MCF 10A (cell line): ENCODE data around the gene IL2RA. TPM values are rescaled to one million over a fixed set of nuclear protein-coding genes. Genes with fewer than 3 reads are reported as not detected.
A peak's percentile ranks its signal among the peaks of the same experiment; 100 is the strongest.

ENCODE experiments used
- BruUV-seq: library from RNA; stranded (reverse); fragments of 400-500 nt; replicated peaks from 2 replicates; lab custom pipeline; 2021; lab: Mats Ljungman, UMichigan
- CTCF ChIA-PET: fragments of 300-600 bp; sonication (Branson Sonifier 250); formaldehyde crosslinking; extraction: SDS; loops from one replicate; lab custom pipeline; 2021; ENCODE audit warnings: antibody characterized with exemption, inconsistent platforms; lab: Yijun Ruan, JAX
- POLR2A ChIA-PET: fragments of 300-600, 350-650 bp; sonication (Branson Sonifier 250); formaldehyde crosslinking; extraction: SDS; loops from one replicate; lab custom pipeline; 2020; ENCODE audit warnings: antibody characterized with exemption, inconsistent platforms; lab: Yijun Ruan, JAX
- DNase-seq: peaks from one replicate; pipeline ENCODE4 v3.0.0-alpha.2; 2018; ENCODE audit not compliant: unreplicated experiment
- H3K27ac Mint-ChIP-seq: one replicate; pipeline ENCODE4 v1.8.0; 2022; ENCODE audit warnings: mild to moderate bottlenecking, low read depth, mixed read lengths; ENCODE audit not compliant: unreplicated experiment
- H3K27me3 Mint-ChIP-seq: one replicate; pipeline ENCODE4 v1.8.0; 2022; ENCODE audit warnings: mixed read lengths; ENCODE audit not compliant: insufficient read depth, unreplicated experiment
- H3K36me3 Mint-ChIP-seq: one replicate; pipeline ENCODE4 v1.8.0; 2022; ENCODE audit warnings: mild to moderate bottlenecking, moderate library complexity, mixed read lengths; ENCODE audit not compliant: insufficient read depth, unreplicated experiment
- H3K4me1 Mint-ChIP-seq: one replicate; pipeline ENCODE4 v1.8.0; 2022; ENCODE audit warnings: mixed read lengths; ENCODE audit not compliant: insufficient read depth, unreplicated experiment
- H3K4me3 Mint-ChIP-seq: one replicate; pipeline ENCODE4 v1.8.0; 2022; ENCODE audit warnings: mild to moderate bottlenecking, moderate library complexity, mixed read lengths; ENCODE audit not compliant: unreplicated experiment
- H3K9me3 Mint-ChIP-seq: one replicate; pipeline ENCODE4 v1.8.0; 2022; ENCODE audit warnings: mixed read lengths; ENCODE audit not compliant: unreplicated experiment
- intact Hi-C: fragments of 100-400 bp; cut with micrococcal nuclease; formaldehyde crosslinking; loops from 2 replicates; pipeline ENCODE4 v1.14.1; 2022
- total RNA-seq: library from RNA; stranded (reverse); gene quantifications from 2 replicates; pipeline ENCODE4 v1.2.3, GENCODE V29; 2022
- TF ChIP-seq, protein P1 (sequence below): fragments of 200-600 bp; IDR thresholded peaks from one replicate; pipeline ENCODE4 v1.8.0; 2022; ENCODE audit warnings: antibody characterized with exemption, mild to moderate bottlenecking; ENCODE audit not compliant: unreplicated experiment

The IL2RA gene
- total RNA-seq, 1 experiment from 2014 or later: not detected

- CTCF ChIA-PET: interaction anchor here (1.2 to 1.8 kb wide), 2 partner anchors 20 to 42 kb away, joined by 4 to 8 read pairs; no protein-coding TSS in a partner anchor
- intact Hi-C loops: no loop called here
These were observed 90.3 kb downstream of the IL2RA start for GRCh38 chr10:5971886-5972285.

DNA sequence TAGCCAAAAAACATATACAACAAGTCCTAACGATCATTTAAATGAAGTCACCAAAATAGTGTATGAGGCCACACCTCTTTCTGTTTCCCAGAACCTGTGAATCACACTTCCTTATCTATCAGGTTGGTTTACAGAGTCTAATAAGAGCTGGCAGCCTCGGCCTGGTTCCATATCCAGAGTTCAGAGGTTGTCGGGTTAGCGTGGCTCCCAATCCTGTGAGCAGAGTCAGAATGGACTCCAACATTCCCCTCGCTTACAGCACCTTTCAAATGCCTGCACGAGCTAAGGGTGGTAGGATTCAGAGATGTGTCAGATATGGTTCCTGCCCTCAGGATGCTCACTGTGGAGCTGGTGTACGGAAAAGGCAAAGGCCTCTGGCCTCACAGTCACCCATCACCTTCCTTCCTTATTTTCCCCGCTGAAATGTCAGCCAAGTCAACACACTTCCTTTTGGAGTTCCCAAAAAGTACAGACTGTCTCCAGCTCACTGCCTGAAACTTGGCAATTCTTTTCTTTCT is 90.8 kb downstream of the IL2RA start:
- H3K9me3 Mint-ChIP-seq: no peaks in the 10 kb centered on the region

More at GRCh38 chr10:5971886-5972285, 90.3 kb downstream of the IL2RA start:
- POLR2A ChIA-PET: interaction anchor here (0.5 to 2.7 kb wide), 8 partner anchors 11 to 158 kb away, joined by 3 to 33 read pairs (median 7); partner anchors contain the start of genes ANKRD16, FBH1 and GDI2
- DNase-seq: no peak
- Mint-ChIP-seq H3K36me3 (no peaks in the 10 kb centered on the region), H3K27me3 (no peaks in the 10 kb centered on the region), H3K27ac (peak overlapping the region; percentile 80), H3K9me3 (no peaks in the 10 kb centered on the region), H3K4me3 (no peak overlapping the region), H3K4me1 (peaks cover 10% of the 10 kb centered on the region)
- no TSS peak for BruUV-seq
- TF ChIP-seq, protein P1, sequence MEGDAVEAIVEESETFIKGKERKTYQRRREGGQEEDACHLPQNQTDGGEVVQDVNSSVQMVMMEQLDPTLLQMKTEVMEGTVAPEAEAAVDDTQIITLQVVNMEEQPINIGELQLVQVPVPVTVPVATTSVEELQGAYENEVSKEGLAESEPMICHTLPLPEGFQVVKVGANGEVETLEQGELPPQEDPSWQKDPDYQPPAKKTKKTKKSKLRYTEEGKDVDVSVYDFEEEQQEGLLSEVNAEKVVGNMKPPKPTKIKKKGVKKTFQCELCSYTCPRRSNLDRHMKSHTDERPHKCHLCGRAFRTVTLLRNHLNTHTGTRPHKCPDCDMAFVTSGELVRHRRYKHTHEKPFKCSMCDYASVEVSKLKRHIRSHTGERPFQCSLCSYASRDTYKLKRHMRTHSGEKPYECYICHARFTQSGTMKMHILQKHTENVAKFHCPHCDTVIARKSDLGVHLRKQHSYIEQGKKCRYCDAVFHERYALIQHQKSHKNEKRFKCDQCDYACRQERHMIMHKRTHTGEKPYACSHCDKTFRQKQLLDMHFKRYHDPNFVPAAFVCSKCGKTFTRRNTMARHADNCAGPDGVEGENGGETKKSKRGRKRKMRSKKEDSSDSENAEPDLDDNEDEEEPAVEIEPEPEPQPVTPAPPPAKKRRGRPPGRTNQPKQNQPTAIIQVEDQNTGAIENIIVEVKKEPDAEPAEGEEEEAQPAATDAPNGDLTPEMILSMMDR: no peak

GRCh38 chr10:5970527-5970926 is 91.6 kb downstream of the IL2RA start:
- Mint-ChIP-seq H3K9me3 (no peaks in the 10 kb centered on the region), H3K27me3 (no peaks in the 10 kb centered on the region), H3K4me1 (peaks cover 10% of the 10 kb centered on the region), H3K4me3 (no peak overlapping the region), H3K36me3 (no peaks in the 10 kb centered on the region), H3K27ac (no peak overlapping the region)
- TF ChIP-seq, protein P1: no peak
- CTCF ChIA-PET: interaction anchor here (0.9 to 1.8 kb wide), 2 partner anchors 43 to 117 kb away, joined by 3 to 8 read pairs; no protein-coding TSS in a partner anchor
- intact Hi-C loops: no loop called here
- POLR2A ChIA-PET: interaction anchor here (0.7 to 2.7 kb wide), 7 partner anchors 10 to 157 kb away, joined by 3 to 33 read pairs (median 8); partner anchors contain the start of genes ANKRD16, FBH1 and GDI2
- no TSS peak for BruUV-seq
- DNase-seq: no peak

More for the DNA sequence above, 90.8 kb downstream of the IL2RA start:
- peak; percentile 65 for DNase-seq
- peaks cover 10% of the 10 kb centered on the region for H3K4me1 Mint-ChIP-seq
- CTCF ChIA-PET: interaction anchor here (0.9 to 1.8 kb wide), 3 partner anchors 9 to 43 kb away, joined by 3 to 8 read pairs (median 4); no protein-coding TSS in a partner anchor
- no TSS peak for BruUV-seq
- intact Hi-C loops: no loop called here
- H3K27ac Mint-ChIP-seq: peak overlapping the region; percentile 80
- TF ChIP-seq, protein P1: no peak
- POLR2A ChIA-PET: interaction anchor here (0.7 to 2.7 kb wide), 8 partner anchors 11 to 157 kb away, joined by 3 to 33 read pairs (median 7); partner anchors contain the start of genes ANKRD16, FBH1 and GDI2
- H3K4me3 Mint-ChIP-seq: no peak overlapping the region
- H3K36me3 Mint-ChIP-seq: no peaks in the 10 kb centered on the region
- H3K27me3 Mint-ChIP-seq: no peaks in the 10 kb centered on the region

DNA sequence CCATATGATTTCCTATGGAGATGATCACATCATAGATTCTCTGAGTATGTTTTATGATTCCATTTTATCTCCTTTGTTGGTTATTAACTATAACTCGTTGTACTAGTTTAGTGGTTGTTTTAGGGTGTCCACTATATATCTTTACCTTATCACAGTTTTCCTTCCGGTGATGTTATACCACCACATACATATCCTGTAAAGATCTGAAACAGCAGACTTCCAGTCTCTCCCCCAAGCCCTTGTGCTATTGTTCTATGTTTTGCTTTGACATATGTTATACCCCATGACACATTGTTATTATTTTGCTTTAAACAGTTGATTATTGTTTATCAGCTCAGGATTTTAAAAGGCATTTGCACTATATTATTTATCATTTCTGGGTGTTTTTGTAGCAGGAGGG is 92.1 kb downstream of the IL2RA start:
- TF ChIP-seq, protein P1: no peak
- no peaks in the 10 kb centered on the region for H3K27me3 Mint-ChIP-seq
- peaks cover 10% of the 10 kb centered on the region for H3K4me1 Mint-ChIP-seq
- no TSS peak for BruUV-seq
- no peak overlapping the region for H3K4me3 Mint-ChIP-seq
- intact Hi-C loops: no loop called here
- H3K9me3 Mint-ChIP-seq: no peaks in the 10 kb centered on the region
- no peak overlapping the region for H3K27ac Mint-ChIP-seq
- H3K36me3 Mint-ChIP-seq: no peaks in the 10 kb centered on the region
- CTCF ChIA-PET: interaction anchor here (0.9 kb wide), 1 partner anchor 118 kb away, joined by 3 read pairs; no protein-coding TSS in a partner anchor
- POLR2A ChIA-PET: interaction anchor here (0.7 to 2.7 kb wide), 4 partner anchors 10 to 80 kb away, joined by 4 to 33 read pairs (median 15); partner anchors contain the start of genes ANKRD16 and FBH1
- DNase-seq: no peak
